Fibroblast of lung (primary cell): ENCODE results near the gene GK2.

Experiments
- CTCF ChIP-seq, 2 donors: IDR thresholded peaks in 1 of 2; conservative IDR thresholded peaks in 1 of 2; 1 replicate in 1 of 2; 2 replicates in 1 of 2; pipeline ENCODE4 v1.5.1; 2011 to 2012; ENCODE audit warnings: low read length in 2 of 2, control low read depth in 1 of 2, inconsistent platforms in 1 of 2, low read depth in 1 of 2, mild to moderate bottlenecking in 1 of 2
- EZH2 ChIP-seq: IDR thresholded peaks from 2 replicates; pipeline ENCODE4 v1.5.1; 2012; ENCODE audit warnings: low read length, control low read depth, mild to moderate bottlenecking; ENCODE audit errors: missing control alignments

- TF ChIP-seq CTCF (conservative IDR thresholded peaks at IDR 0.05 in 1 of 2, IDR thresholded peaks at IDR 0.05 in 1 of 2; ENCODE audit: low read depth in 1 of 2, low read length in 2 of 2) (no peak), EZH2 (no peak)
Measured at GRCh38 chr4:79454656-79455055, 46.6 kb upstream of the GK2 start.
